DMS 273 (cell line): ENCODE measurements around the gene GALNT9.

Source experiments
- DNase-seq: peaks from one replicate; lab custom pipeline; 2025; ENCODE audit not compliant: unreplicated experiment; lab: John Stamatoyannopoulos, UW

The GALNT9 gene

GRCh38 chr12:132187646-132188450 is 141.5 kb downstream of the GALNT9 start:
- DNase-seq: no peak

DNA sequence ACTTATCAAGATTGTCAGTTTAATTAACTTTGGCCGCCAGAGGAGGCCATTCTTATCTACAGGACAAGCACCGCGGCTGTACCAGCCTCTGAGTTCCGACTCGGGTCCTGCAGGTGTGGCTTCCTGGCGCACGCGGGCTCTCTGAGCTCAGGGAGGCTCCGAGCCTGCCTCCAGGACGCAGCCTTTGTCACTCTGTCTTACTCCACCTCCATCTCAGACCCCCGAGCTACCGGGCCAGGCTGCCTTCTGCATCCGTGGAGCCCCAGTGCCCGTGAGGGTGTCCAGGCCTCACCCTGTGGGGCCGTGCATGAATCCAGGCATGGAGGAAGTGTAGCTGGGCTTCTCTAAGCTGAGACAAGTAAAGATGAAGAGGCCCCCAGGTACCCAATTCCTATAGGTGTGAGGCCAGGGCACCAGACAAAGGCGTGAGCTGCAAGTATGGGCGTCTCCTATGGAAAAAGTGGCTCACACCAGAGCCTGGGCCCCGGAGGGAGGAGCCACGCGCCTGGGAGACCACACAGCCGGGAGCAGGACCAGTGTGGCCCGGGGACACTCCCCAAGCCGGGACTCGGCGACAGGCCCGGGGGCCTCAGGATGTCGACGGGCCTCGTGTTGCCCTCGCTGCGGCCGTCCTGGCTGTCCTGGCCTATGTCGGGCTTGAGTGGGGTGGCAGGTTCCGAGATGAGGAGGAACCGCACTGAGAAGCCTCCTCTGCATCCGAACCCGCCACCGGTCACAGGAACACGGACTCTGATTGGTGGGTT is 142.3 kb downstream of the GALNT9 start:
- DNase-seq: no peak

- no peak for DNase-seq
Measured at GRCh38 chr12:132186208-132186856, 143.1 kb downstream of the GALNT9 start.

DNA sequence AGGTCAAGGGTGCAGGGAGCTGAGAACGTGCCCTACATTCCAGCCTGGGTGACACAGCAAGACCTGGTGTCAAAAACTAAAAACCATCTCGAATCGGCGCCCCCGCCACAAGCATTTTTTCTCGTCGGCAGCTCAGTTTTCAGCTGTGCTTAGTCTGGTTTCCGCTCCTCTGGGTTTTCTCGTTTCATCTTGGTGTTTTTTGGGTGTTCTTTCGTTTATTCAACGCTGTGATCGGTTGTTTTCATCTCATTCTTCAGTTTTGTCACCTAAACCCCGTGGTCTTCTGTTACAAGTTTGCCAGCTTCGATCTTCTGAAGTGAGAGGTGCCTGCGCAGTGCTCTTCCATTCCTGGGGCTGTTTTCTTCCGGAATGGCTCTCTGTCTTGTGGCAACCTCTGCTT is 143.7 kb downstream of the GALNT9 start:
- DNase-seq: no peak

DNA sequence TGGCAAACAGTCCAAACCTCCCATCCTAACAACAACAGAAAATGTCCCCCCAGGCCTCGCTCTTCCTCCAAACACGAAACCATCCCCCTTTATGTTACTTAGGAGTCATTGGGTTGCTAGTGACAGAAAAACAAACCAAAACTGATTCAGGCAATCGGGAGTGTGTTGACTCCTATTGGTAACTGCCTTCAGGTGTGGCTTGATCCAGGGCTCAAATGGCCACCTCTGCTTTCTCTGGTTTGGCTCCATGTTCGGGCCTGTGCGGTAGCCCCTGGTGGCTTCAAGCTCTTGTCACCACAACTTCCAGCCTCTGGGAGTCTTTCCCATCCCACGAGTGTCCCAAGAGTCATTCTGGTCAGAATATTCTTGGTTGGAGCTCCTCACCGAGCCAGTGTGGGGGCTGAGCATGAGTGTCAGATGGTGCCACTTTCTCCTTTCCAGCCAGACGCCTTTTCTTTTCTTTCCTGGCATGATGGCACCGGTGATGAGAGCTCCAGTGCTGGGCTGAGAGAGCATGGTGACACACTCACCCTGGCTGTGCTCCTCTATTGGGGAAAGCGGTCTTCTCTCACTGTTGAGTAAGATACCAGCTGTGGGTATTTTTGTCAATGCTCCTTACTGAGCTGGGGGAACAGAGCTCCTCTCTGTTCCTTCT is 146.6 kb downstream of the GALNT9 start:
- DNase-seq: no peak

- DNase-seq: no peak
Measured at GRCh38 chr12:132182206-132182710, 147.1 kb downstream of the GALNT9 start.

DNA sequence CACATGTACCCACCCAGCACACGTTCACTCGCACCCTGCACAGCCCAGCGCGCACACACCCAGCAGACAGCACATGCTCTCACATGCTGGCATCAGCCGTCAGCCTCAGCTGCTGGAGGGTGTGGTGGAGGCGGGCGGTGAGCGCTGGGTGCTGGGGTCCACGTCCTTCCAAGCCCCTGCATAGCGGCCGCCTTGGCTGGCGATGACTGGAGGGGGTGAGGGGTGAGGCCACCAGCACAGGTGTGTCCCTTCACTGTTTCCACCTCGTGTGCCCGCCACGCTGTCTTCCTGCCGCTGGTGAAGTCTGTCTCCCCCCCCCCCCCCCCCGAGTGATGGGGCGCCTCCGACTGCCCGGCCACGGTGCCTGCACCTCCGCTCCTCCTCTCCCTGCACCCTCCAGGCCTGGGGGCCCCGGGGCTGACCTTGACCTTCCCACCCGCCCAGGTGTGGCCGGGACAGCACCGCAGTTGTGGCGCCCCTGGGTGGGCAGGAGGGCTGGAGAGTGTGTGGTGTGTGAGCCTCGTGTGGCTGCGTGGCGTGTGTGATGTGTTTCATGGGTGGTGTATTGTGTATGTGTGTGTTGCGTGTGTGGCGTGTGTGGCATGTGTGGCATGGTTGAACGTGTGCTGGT is 147.7 kb downstream of the GALNT9 start:
- DNase-seq: no peak

- no peak for DNase-seq
Measured at GRCh38 chr12:132180648-132181546, 148.5 kb downstream of the GALNT9 start.

DNA sequence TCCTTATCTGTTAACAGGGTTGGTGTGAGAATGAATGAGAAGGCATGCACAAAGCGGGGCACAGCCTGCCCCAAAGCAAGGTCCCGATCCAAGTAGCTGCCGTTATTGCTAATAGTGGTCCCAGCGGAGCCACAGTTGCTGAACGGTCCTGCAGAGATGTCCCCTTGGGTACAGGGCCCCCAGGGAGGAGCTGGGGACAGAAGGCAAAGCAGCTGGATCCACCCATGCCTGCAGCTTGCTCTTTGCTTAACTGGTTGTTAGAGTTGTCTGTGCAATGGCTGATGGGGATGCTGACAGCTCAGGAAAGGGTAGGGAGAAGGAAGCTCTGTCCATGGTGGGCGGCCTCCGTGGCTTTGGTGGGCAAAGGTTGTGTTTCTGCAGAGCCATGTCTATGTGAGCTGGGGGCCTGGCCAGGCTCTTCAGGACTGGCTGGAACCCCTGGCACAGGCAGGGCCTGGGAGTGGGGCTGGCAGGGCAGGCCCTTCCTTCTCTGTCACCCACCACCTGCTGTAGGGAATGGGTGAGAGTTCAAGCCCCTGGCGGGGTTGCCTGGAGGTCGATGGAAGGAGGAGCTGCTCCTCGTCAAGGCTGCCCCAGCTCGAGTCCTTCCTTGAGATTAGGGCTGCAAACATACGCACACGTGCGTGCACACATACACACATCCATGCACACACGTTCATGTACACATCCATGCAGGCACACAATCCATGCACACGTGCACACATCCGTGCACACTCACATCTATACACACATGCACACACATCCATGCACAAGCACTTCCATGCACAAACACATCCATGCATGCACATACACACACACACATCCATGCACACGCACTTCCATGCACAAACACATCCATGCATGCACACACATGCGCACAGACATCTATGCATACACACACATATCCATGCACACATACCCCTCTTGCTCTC is 149.7 kb downstream of the GALNT9 start:
- no peak for DNase-seq

DNA sequence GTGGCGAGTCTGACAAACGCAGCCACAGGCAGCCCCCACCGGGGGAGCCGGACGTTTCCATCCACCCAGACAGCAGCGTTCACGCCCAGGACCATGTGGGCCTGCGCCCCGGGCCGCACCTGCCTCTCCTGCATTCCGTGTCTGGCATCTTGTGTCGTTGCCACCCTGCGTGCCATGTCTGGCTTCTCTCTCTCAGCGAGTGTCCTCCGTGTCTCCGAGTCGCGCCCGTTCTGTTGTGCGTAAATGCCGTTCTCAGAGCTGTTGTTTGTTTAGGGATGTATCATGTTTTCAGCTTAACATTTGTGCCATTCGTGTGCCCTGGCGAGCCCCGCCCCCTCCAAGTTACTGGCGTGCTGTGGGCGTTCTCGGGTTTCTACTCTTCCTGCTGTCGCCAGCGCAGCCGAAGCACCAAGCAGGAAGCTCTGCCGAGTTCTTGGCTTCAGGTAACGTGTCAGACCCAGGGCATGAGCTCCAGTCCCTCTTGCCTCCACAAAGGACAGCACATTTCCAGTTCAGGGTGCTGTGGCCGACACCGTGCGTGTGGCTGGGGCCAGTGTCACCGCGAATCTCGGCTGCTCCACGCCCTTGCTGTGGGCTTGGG is 150.5 kb downstream of the GALNT9 start:
- peak; percentile 56 for DNase-seq

GRCh38 chr12:132178316-132178715 is 151.1 kb downstream of the GALNT9 start:
- no peak for DNase-seq

DNA sequence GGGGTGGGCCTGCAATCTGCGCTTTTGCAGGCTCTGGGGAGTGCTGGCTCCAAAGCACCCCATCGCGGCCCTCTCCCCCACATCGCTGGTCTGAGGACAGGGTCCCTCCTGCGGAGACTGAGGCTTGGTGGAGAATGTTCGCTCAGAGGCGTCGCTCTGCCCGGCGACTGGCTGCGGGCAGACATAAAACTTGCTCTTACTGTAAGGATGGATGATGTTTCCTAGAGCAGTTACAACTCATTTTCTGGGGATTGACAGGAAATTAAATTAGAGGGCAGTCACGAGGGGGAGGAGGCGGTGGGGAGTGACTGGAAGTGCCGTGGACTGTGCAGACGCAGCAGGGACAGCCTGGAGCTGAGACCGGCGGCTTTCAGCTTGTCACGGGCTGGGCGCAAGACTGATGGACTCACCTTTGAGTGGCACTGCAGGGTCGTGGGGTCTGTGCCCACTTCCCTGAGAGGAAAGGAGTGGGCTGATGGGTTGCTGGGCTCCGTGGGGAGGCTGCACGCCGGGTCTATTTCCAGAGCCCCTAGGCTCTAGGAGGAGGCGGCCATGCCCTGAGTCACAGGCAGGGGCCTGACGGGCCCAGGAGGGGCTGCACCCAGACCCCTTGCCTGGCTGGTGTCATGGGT is 152.4 kb downstream of the GALNT9 start:
- no peak for DNase-seq

DNA sequence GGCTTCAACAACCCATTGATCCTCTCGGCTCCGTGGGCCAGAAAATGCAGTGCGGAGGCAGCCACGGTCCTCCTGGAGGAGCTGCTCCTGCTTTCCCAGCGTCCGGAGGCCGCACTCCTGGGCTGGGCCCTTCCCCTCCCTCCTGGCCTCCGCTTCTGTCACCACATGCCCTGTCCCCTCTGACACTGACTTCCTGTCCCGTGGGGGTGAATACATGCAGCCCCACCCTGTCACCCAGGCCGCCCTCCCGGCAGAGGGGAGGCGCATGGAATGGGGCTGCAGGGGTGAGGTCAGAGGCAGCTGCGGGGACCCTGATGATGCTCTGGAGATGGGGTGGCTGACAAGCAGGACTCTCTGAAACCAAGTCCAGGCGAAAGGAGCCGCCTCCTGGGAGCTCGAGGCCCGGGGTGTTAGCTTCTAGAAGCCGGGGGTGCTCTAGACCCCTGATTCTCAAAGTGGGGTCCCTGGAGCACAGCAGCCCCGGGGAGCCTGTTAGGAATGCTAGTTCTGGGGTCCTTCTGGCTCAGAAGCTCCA is 152.9 kb downstream of the GALNT9 start:
- no peak for DNase-seq

DNA sequence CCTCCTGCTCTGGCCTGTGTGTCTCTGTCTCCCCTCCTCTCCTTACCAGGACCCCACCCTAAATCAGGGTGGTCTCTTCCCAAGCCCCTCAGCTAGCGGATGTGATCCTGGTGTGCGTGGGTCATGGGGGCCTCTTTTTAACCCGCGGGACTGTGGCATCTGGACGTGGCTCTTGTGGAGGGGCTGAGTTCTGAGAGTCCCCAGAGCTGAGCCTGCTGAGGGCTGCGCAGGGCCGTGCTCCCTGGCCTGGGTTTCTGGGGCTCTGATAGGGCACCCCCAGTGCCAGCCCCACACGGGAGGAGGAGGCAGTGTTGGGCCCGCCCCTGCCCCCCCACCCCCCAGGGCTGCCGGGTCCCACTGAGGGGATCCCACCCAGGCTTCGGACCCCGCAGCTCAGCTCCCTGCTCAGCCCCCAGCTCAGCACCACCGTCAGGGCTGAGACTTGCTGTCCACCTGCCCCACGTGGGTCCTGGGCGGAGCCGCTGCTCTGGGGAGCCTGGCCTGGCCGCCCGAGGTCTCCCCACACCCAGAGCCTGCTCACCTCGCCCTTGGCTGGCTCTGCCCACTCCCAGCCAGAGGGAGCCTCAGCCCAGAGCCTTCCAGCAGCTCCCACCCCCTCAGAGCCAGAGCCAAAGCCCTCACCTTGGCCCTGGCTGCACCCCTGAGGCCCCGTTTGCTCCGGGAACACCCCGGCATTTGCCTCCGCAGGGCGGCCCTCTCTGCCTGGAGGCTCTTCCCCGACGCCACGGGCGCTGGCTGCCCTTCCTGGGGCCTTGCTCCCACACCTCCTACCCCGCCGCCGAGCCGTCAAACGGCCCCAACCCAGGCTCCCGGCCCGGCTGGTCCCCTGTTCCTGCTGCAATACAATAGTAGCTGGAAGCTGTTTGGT is 153.6 kb downstream of the GALNT9 start:
- no peak for DNase-seq

DNA sequence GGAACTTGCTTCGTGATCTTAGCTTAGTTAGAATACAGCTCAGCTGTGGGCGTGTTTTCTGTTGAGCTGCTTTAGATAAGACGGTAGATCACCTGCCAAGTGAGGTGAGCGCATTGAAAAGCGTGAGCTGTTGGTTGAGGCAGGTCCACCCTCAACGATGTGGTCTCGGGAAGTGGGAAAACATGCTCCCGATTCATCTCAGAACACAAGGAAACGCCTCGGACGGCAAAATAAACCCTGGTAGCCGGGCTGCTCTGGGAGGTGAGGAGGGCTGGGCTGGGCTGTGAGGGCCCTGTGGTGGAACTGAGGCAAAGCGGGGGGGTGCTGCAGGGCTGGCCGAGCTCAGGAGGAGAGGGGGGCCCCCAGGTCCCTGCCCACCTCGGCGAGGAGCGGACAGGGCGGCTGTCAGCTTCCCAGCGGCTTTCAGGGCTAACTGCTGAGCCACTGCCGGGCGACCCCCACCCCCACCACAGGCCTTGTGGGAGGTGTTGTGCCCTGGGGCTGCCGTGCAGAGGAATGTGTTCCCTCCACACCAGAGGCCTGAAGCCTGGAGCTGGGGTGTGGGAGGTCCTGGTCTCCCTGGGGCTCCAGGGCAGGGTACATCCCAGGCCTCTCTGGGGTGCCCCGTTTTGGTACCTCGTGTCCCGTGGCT is 154.4 kb downstream of the GALNT9 start:
- DNase-seq: no peak
